Loucy (cell line): Measurements from ENCODE around the gene TMEM183A.

ENCODE experiments used
- H2AFZ ChIP-seq: fragments of 200-600 bp; sonication (generic); 2 replicates; pipeline ENCODE4 v1.6.0; 2016; ENCODE audit warnings: antibody characterized with exemption, mild to moderate bottlenecking, low read length, moderate library complexity
- H3F3A ChIP-seq: fragments of 200-600 bp; 2 replicates; pipeline ENCODE4 v1.6.0; 2016; ENCODE audit warnings: antibody characterized with exemption, low read depth, mild to moderate bottlenecking
- H3K27me3 ChIP-seq: fragments of 200-600 bp; sonication (generic); 2 replicates; pipeline ENCODE4 v1.6.1; 2014; ENCODE audit warnings: low read length, mild to moderate bottlenecking; ENCODE audit not compliant: insufficient read depth, poor library complexity, severe bottlenecking
- H3K36me3 ChIP-seq: fragments of 200-600 bp; sonication (generic); 2 replicates; pipeline ENCODE4 v1.6.1; 2016; ENCODE audit warnings: low read length; ENCODE audit not compliant: insufficient read depth
- H3K4me1 ChIP-seq: fragments of 200-600 bp; sonication (generic); 2 replicates; pipeline ENCODE4 v1.5.1; 2014; ENCODE audit warnings: low read length, mild to moderate bottlenecking; ENCODE audit not compliant: insufficient read depth, poor library complexity, severe bottlenecking
- H3K4me2 ChIP-seq: fragments of 200-600 bp; sonication (generic); 2 replicates; pipeline ENCODE4 v1.6.0; 2014; ENCODE audit warnings: antibody characterized with exemption, low read length, low read depth, mild to moderate bottlenecking; ENCODE audit not compliant: poor library complexity, severe bottlenecking
- H3K4me3 ChIP-seq: fragments of 200-600 bp; sonication (generic); 2 replicates; pipeline ENCODE4 v1.5.1; 2014; ENCODE audit warnings: low read length, mild to moderate bottlenecking, mixed read lengths; ENCODE audit not compliant: poor library complexity, severe bottlenecking
- H3K79me2 ChIP-seq: fragments of 200-600 bp; sonication (generic); 2 replicates; pipeline ENCODE4 v1.6.1; 2014; ENCODE audit warnings: low read length; ENCODE audit not compliant: insufficient read depth
- H3K9ac ChIP-seq: fragments of 200-600 bp; sonication (generic); 2 replicates; pipeline ENCODE4 v1.6.0; 2014; ENCODE audit warnings: mild to moderate bottlenecking, low read depth, low read length, moderate library complexity; ENCODE audit not compliant: poor library complexity, severe bottlenecking
- H3K9me2 ChIP-seq: fragments of 200-600 bp; sonication (generic); replicated peaks from 2 replicates; pipeline ENCODE4 v1.6.1; 2016; ENCODE audit warnings: low read depth, low read length, mixed read lengths
- H3K9me3 ChIP-seq: fragments of 200-600 bp; sonication (generic); 2 replicates; pipeline ENCODE4 v1.6.1; 2014; ENCODE audit warnings: mild to moderate bottlenecking, antibody characterized with exemption, low read length, low read depth; ENCODE audit not compliant: insufficient read depth
- H4K20me1 ChIP-seq: fragments of 200-600 bp; sonication (generic); 2 replicates; pipeline ENCODE4 v1.6.0; 2014; ENCODE audit warnings: antibody characterized with exemption, low read length, mild to moderate bottlenecking; ENCODE audit not compliant: insufficient read depth, poor library complexity, severe bottlenecking
- CTCF ChIP-seq: fragments of 200-600 bp; sonication (generic); conservative IDR thresholded peaks from 2 replicates; pipeline ENCODE4 v1.5.1; 2014; ENCODE audit warnings: mild to moderate bottlenecking, antibody characterized with exemption, low read length
- EZH2phosphoT487 ChIP-seq: fragments of 200-600 bp; IDR thresholded peaks from 2 replicates; pipeline ENCODE4 v1.6.1; 2018; ENCODE audit warnings: antibody characterized with exemption, mild to moderate bottlenecking, moderate library complexity, borderline replicate concordance

Gene TMEM183A

GRCh38 chr1:203045336-203045735 is 38.2 kb downstream of the TMEM183A start:
- H3K36me3 ChIP-seq: no peaks in the 10 kb centered on the region
- no peaks in the 10 kb centered on the region for H3K4me1 ChIP-seq
- H3K9ac ChIP-seq: no peak overlapping the region
- H3K9me2 ChIP-seq: no peaks in the 10 kb centered on the region
- TF ChIP-seq EZH2phosphoT487 (no peak), CTCF (no peak)
- H3F3A ChIP-seq: no peaks in the 10 kb centered on the region
- no peaks in the 10 kb centered on the region for H3K27me3 ChIP-seq
- H3K4me2 ChIP-seq: no peak overlapping the region
- H3K79me2 ChIP-seq: no peaks in the 10 kb centered on the region
- no peak overlapping the region for H3K4me3 ChIP-seq
- H4K20me1 ChIP-seq: no peaks in the 10 kb centered on the region
- H2AFZ ChIP-seq: no peak overlapping the region
- no peaks in the 10 kb centered on the region for H3K9me3 ChIP-seq

- Histone ChIP-seq H4K20me1 (no peaks in the 10 kb centered on the region), H3F3A (no peaks in the 10 kb centered on the region), H3K4me3 (no peak overlapping the region), H3K9ac (no peak overlapping the region), H3K27me3 (no peaks in the 10 kb centered on the region), H3K79me2 (no peaks in the 10 kb centered on the region), H2AFZ (no peak overlapping the region), H3K4me2 (no peak overlapping the region), H3K4me1 (no peaks in the 10 kb centered on the region), H3K9me3 (no peaks in the 10 kb centered on the region), H3K9me2 (no peaks in the 10 kb centered on the region), H3K36me3 (no peaks in the 10 kb centered on the region)
- TF ChIP-seq CTCF (no peak), EZH2phosphoT487 (no peak)
Measured at GRCh38 chr1:203045821-203046594, 38.8 kb downstream of the TMEM183A start.

- Histone ChIP-seq H3K4me3 (no peak overlapping the region), H4K20me1 (no peaks in the 10 kb centered on the region), H3K4me2 (no peak overlapping the region), H3F3A (no peaks in the 10 kb centered on the region), H3K9ac (no peak overlapping the region), H3K9me2 (no peaks in the 10 kb centered on the region), H3K79me2 (no peaks in the 10 kb centered on the region), H3K4me1 (no peaks in the 10 kb centered on the region), H3K36me3 (no peaks in the 10 kb centered on the region), H2AFZ (no peak overlapping the region), H3K27me3 (no peaks in the 10 kb centered on the region), H3K9me3 (no peaks in the 10 kb centered on the region)
- TF ChIP-seq CTCF: no peak
- no peak for TF ChIP-seq EZH2phosphoT487
Measured at GRCh38 chr1:203046984-203047630, 39.9 kb downstream of the TMEM183A start.
